Peyer's patch (tissue), 4 donors: ENCODE measurements around the gene OR6M1.

Experiments used
- POLR2A ChIP-seq, 2 donors: fragments of 450-650 bp; IDR thresholded peaks; one replicate each; pipeline ENCODE4 v1.5.1; 2017; ENCODE audit warnings: antibody characterized with exemption in 2 of 2, mild to moderate bottlenecking in 2 of 2, moderate library complexity in 2 of 2
- TF ChIP-seq, protein P1 (sequence below), 6 experiments: fragments of 450-650 bp in 4 of 6; fragments of 200-600 bp in 2 of 6; sonication (generic) in 1 of 6; IDR thresholded peaks; one replicate each; pipeline ENCODE4 v1.5.1; 2017 to 2019; ENCODE audit warnings: antibody characterized with exemption in 6 of 6, mild to moderate bottlenecking in 3 of 6, moderate library complexity in 1 of 6

DNA sequence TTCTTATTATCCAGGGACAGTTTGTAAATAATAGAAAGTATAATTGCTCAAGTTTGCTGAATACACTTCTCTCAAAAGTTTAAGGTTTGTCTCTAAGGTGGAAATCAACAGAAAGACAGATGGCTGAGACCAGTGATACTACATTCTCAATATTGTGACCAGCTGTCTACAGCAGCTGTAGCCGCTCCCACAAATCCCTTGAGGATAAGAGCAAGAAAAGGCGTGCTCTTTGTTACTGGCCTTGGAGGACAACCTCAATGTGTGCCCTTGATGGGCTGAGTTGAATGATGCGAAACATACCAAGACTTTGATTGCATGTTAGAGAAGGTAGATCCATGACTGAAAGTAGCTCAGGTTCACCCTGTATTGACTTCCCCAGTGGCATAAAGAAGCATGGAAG lies 6.1 kb downstream of the OR6M1 start:
- TF ChIP-seq, protein P1, sequence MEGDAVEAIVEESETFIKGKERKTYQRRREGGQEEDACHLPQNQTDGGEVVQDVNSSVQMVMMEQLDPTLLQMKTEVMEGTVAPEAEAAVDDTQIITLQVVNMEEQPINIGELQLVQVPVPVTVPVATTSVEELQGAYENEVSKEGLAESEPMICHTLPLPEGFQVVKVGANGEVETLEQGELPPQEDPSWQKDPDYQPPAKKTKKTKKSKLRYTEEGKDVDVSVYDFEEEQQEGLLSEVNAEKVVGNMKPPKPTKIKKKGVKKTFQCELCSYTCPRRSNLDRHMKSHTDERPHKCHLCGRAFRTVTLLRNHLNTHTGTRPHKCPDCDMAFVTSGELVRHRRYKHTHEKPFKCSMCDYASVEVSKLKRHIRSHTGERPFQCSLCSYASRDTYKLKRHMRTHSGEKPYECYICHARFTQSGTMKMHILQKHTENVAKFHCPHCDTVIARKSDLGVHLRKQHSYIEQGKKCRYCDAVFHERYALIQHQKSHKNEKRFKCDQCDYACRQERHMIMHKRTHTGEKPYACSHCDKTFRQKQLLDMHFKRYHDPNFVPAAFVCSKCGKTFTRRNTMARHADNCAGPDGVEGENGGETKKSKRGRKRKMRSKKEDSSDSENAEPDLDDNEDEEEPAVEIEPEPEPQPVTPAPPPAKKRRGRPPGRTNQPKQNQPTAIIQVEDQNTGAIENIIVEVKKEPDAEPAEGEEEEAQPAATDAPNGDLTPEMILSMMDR (IDR thresholded peaks at IDR 0.05): no peak
- no peak for TF ChIP-seq POLR2A (IDR thresholded peaks at IDR 0.05)
